Transverse colon (tissue), 4 donors: ENCODE results near the gene TIGAR.

Source experiments
- CTCF ChIP-seq, 5 experiments: fragments of 200-600 bp in 3 of 5; fragments of 450-650 bp in 2 of 5; sonication (generic) in 3 of 5; IDR thresholded peaks; 1 replicate in 2 of 5; 2 replicates in 3 of 5; pipeline ENCODE4 v1.5.1; 2016 to 2017; ENCODE audit warnings: antibody characterized with exemption in 5 of 5, inconsistent platforms in 3 of 5, mild to moderate bottlenecking in 2 of 5, moderate library complexity in 1 of 5
- EP300 ChIP-seq: sonication (generic); formaldehyde crosslinking; IDR thresholded peaks from one replicate; pipeline ENCODE4 v1.6.1; 2017; ENCODE audit warnings: antibody characterized with exemption, low read depth
- POLR2A ChIP-seq: fragments of 450-650 bp; IDR thresholded peaks from one replicate; pipeline ENCODE4 v1.6.1; 2016; ENCODE audit warnings: antibody characterized with exemption, mild to moderate bottlenecking, moderate library complexity
- POLR2AphosphoS5 ChIP-seq, 3 donors: sonication (generic); formaldehyde crosslinking; IDR thresholded peaks; one replicate each; pipeline ENCODE4 v1.6.1; 2016; ENCODE audit warnings: antibody characterized with exemption in 3 of 3

GRCh38 chr12:4284306-4284705, 36.7 kb upstream of the TIGAR start:
- no peak for TF ChIP-seq EP300
- TF ChIP-seq POLR2A, result no peak
- TF ChIP-seq CTCF (IDR thresholded peaks at IDR 0.05), result no peak
- TF ChIP-seq POLR2AphosphoS5 (IDR thresholded peaks at IDR 0.05), result no peak
